NB4 (cell line): ENCODE measurements around the gene THBS3.

Experiments used
- CTCF ChIP-seq: IDR thresholded peaks from one replicate; pipeline ENCODE4 v1.5.1; 2012; ENCODE audit warnings: low read depth, low read length
- MYC ChIP-seq: IDR thresholded peaks from 2 replicates; pipeline ENCODE4 v1.6.1; 2011; ENCODE audit warnings: low read depth, low read length
- POLR2A ChIP-seq: IDR thresholded peaks from 2 replicates; pipeline ENCODE4 v1.6.1; 2011; ENCODE audit warnings: mild to moderate bottlenecking; ENCODE audit not compliant: insufficient read length; ENCODE audit errors: extremely low read depth
- TF ChIP-seq, protein P1 (sequence below): IDR thresholded peaks from 2 replicates; pipeline ENCODE4 v1.6.1; 2011; ENCODE audit warnings: low read depth, low read length

DNA sequence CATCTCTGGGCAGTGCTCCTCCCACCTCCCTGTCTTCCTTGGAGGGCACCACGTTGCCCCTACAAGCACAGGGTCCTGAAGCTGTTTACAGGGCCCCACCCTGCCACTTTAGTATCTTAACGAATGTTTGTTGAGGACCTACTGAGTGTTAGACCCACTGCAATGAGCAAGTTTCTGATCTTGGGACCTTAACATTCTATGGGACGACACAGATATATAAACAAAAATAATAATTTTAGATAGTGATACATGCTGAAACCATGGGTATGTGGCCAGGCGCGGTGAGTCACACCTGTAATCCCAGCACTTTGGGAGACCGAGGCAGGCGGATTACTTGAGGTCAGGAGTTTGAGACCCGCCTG lies 37.4 kb upstream of the THBS3 start:
- TF ChIP-seq CTCF (no peak), POLR2A (no peak), MYC (no peak)
- TF ChIP-seq, protein P1, sequence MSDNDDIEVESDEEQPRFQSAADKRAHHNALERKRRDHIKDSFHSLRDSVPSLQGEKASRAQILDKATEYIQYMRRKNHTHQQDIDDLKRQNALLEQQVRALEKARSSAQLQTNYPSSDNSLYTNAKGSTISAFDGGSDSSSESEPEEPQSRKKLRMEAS: no peak
